Mucosa of stomach (tissue), 1 donor: ENCODE measurements around the gene PRCC.

Experiments used
- H3K27me3 ChIP-seq: one replicate; pipeline ENCODE4 v1.7.0; 2013; ENCODE audit warnings: mild to moderate bottlenecking, low read length; ENCODE audit not compliant: control insufficient read depth, insufficient read depth
- H3K36me3 ChIP-seq: one replicate; pipeline ENCODE4 v1.7.0; 2013; ENCODE audit warnings: low read length; ENCODE audit not compliant: control insufficient read depth, insufficient read depth
- H3K4me1 ChIP-seq: one replicate; pipeline ENCODE4 v1.7.0; 2013; ENCODE audit warnings: mild to moderate bottlenecking, low read length; ENCODE audit not compliant: control insufficient read depth, insufficient read depth
- H3K4me3 ChIP-seq: one replicate; pipeline ENCODE4 v1.7.0; 2013; ENCODE audit warnings: low read length
- H3K9ac ChIP-seq: one replicate; pipeline ENCODE4 v1.7.0; 2013; ENCODE audit warnings: mild to moderate bottlenecking, low read length, moderate library complexity
- H3K9me3 ChIP-seq: one replicate; pipeline ENCODE4 v1.7.0; 2013; ENCODE audit warnings: mild to moderate bottlenecking, low read length, moderate library complexity; ENCODE audit not compliant: control insufficient read depth
- donor health status: Pancreatic carcinoma.

The PRCC gene

GRCh38 chr1:156795374-156795733, 28.0 kb downstream of the PRCC start:
- H3K27me3 ChIP-seq = no peaks in the 10 kb centered on the region
- peaks cover 10% of the 10 kb centered on the region for H3K36me3 ChIP-seq
- no peak overlapping the region for H3K4me3 ChIP-seq
- no peaks in the 10 kb centered on the region for H3K4me1 ChIP-seq
- H3K9me3 ChIP-seq = no peaks in the 10 kb centered on the region
- H3K9ac ChIP-seq = no peak overlapping the region

GRCh38 chr1:156795787-156796186, 28.5 kb downstream of the PRCC start:
- Histone ChIP-seq H3K4me3 (no peak overlapping the region), H3K27me3 (no peaks in the 10 kb centered on the region), H3K9ac (no peak overlapping the region), H3K9me3 (no peaks in the 10 kb centered on the region), H3K4me1 (no peaks in the 10 kb centered on the region), H3K36me3 (peaks cover 10% of the 10 kb centered on the region)

GRCh38 chr1:156796340-156797097, 29.2 kb downstream of the PRCC start:
- Histone ChIP-seq H3K4me3 (no peak overlapping the region), H3K9me3 (no peaks in the 10 kb centered on the region), H3K27me3 (no peaks in the 10 kb centered on the region), H3K36me3 (peaks cover 10% of the 10 kb centered on the region), H3K4me1 (no peaks in the 10 kb centered on the region), H3K9ac (no peak overlapping the region)

- H3K27me3 ChIP-seq = no peaks in the 10 kb centered on the region
- peaks cover 10% of the 10 kb centered on the region for H3K36me3 ChIP-seq
- H3K9ac ChIP-seq = no peak overlapping the region
These were observed 30.0 kb downstream of the PRCC start for GRCh38 chr1:156797212-156797871.

GRCh38 chr1:156801409-156802121, 34.2 kb downstream of the PRCC start:
- Histone ChIP-seq H3K9ac (no peak overlapping the region), H3K4me1 (peaks cover 11% of the 10 kb centered on the region), H3K9me3 (no peaks in the 10 kb centered on the region), H3K27me3 (no peaks in the 10 kb centered on the region), H3K4me3 (no peak overlapping the region), H3K36me3 (no peaks in the 10 kb centered on the region)

More at GRCh38 chr1:156797212-156797871, 30.0 kb downstream of the PRCC start:
- H3K9me3 ChIP-seq = no peaks in the 10 kb centered on the region
- H3K4me1 ChIP-seq = no peaks in the 10 kb centered on the region
- H3K4me3 ChIP-seq = no peak overlapping the region

- no peak overlapping the region for H3K4me3 ChIP-seq
- H3K9me3 ChIP-seq = no peaks in the 10 kb centered on the region
- no peaks in the 10 kb centered on the region for H3K27me3 ChIP-seq
- no peaks in the 10 kb centered on the region for H3K36me3 ChIP-seq
- no peak overlapping the region for H3K9ac ChIP-seq
- H3K4me1 ChIP-seq = peaks cover 11% of the 10 kb centered on the region
These were observed 35.1 kb downstream of the PRCC start for GRCh38 chr1:156802421-156802935.

GRCh38 chr1:156803086-156803851, 35.9 kb downstream of the PRCC start:
- no peaks in the 10 kb centered on the region for H3K36me3 ChIP-seq
- H3K9me3 ChIP-seq = no peaks in the 10 kb centered on the region
- H3K9ac ChIP-seq = no peak overlapping the region
- H3K27me3 ChIP-seq = no peaks in the 10 kb centered on the region
- H3K4me1 ChIP-seq = peaks cover 11% of the 10 kb centered on the region
- no peak overlapping the region for H3K4me3 ChIP-seq

- Histone ChIP-seq H3K27me3 (no peaks in the 10 kb centered on the region), H3K4me1 (peaks cover 11% of the 10 kb centered on the region), H3K36me3 (no peaks in the 10 kb centered on the region), H3K9me3 (no peaks in the 10 kb centered on the region), H3K4me3 (no peak overlapping the region), H3K9ac (no peak overlapping the region)
These were observed 36.7 kb downstream of the PRCC start for GRCh38 chr1:156804026-156804425.

GRCh38 chr1:156804572-156805243, 37.4 kb downstream of the PRCC start:
- H3K27me3 ChIP-seq = no peaks in the 10 kb centered on the region
- H3K9ac ChIP-seq = no peak overlapping the region
- no peak overlapping the region for H3K4me3 ChIP-seq
- H3K36me3 ChIP-seq = no peaks in the 10 kb centered on the region
- peaks cover 11% of the 10 kb centered on the region for H3K4me1 ChIP-seq
- H3K9me3 ChIP-seq = no peaks in the 10 kb centered on the region

- Histone ChIP-seq H3K9me3 (no peaks in the 10 kb centered on the region), H3K36me3 (no peaks in the 10 kb centered on the region), H3K4me1 (peaks cover 11% of the 10 kb centered on the region), H3K9ac (no peak overlapping the region), H3K4me3 (no peak overlapping the region), H3K27me3 (no peaks in the 10 kb centered on the region)
These were observed 38.6 kb downstream of the PRCC start for GRCh38 chr1:156805766-156806511.
